MV-4-11 (cell line): ENCODE results near the gene NME4.
"Not testable (repeated sequence)": the region's sequence is repeated elsewhere in the genome, so short reads cannot be mapped to it uniquely, and the experiment has no call there.

Experiments used
- DNase-seq: peaks from one replicate; lab custom pipeline; 2025; lab: John Stamatoyannopoulos, UW

Gene NME4

GRCh38 chr16:377419-377951 is 19.5 kb upstream of the NME4 start:
- DNase-seq = no peak

GRCh38 chr16:378113-378820 is 18.7 kb upstream of the NME4 start:
- not testable (repeated sequence) for DNase-seq

- DNase-seq = no peak
Measured at GRCh38 chr16:378821-379182, 18.2 kb upstream of the NME4 start.

GRCh38 chr16:379183-379960 is 17.6 kb upstream of the NME4 start:
- no peak for DNase-seq

- DNase-seq = no peak
Measured at GRCh38 chr16:379961-380761, 16.8 kb upstream of the NME4 start.

- DNase-seq = no peak
Measured at GRCh38 chr16:380762-381011, 16.3 kb upstream of the NME4 start.

GRCh38 chr16:381012-381788 is 15.8 kb upstream of the NME4 start:
- no peak for DNase-seq

- DNase-seq = peak; percentile 26
Measured at GRCh38 chr16:381789-382717, 14.9 kb upstream of the NME4 start, which contains the start of gene PGAP6. PGAP6 (minus strand) TSS chr16:381978; CDS start chr16:381821, 157 bp downstream.

- no peak for DNase-seq
Measured at GRCh38 chr16:383326-384051, 13.5 kb upstream of the NME4 start.

GRCh38 chr16:386641-387156 is 10.3 kb upstream of the NME4 start:
- DNase-seq = peak; percentile 37

- DNase-seq = not testable (repeated sequence)
Measured at GRCh38 chr16:387761-388666, 9.0 kb upstream of the NME4 start.

GRCh38 chr16:389352-389751 is 7.6 kb upstream of the NME4 start:
- DNase-seq = no peak

- peak; percentile 61 for DNase-seq
Measured at GRCh38 chr16:391885-392335, 5.1 kb upstream of the NME4 start.

- peak; percentile 56 for DNase-seq
Measured at GRCh38 chr16:392450-393030, 4.5 kb upstream of the NME4 start.

- no peak for DNase-seq
Measured at GRCh38 chr16:396199-396598, 800 bp upstream of the NME4 start.

- peak; percentile 63 for DNase-seq
Measured at GRCh38 chr16:396605-397004, 394 bp upstream of the NME4 start.

GRCh38 chr16:397736-398332 is 835 bp downstream of the NME4 start:
- DNase-seq = peak; percentile 61
